ENCODE results near the gene NRBF2. TPM values are rescaled to one million over a fixed set of nuclear protein-coding genes. Genes with fewer than 3 reads are reported as not detected.

The NRBF2 gene
- total and polyA plus RNA-seq, 2 experiments from 2014 or later: 35.6 to 44.5 TPM

- no peaks in the 10 kb centered on the region for H3K9me2 ChIP-seq (replicated peaks; ENCODE audit: insufficient read depth)
- H3K9me3 ChIP-seq (ENCODE audit: low read depth): no peaks in the 10 kb centered on the region
- no peak overlapping the region for H3K4me2 ChIP-seq
- no peaks in the 10 kb centered on the region for H3K27me3 ChIP-seq
- no peaks in the 10 kb centered on the region for H3K36me3 ChIP-seq (replicated peaks; ENCODE audit: insufficient read depth, low read depth)
- no peaks in the 10 kb centered on the region for H3K4me1 ChIP-seq (ENCODE audit: insufficient read depth)
- H4K20me1 ChIP-seq (ENCODE audit: insufficient read depth, poor library complexity, severe bottlenecking): no peaks in the 10 kb centered on the region
- no peak for DNase-seq (ENCODE audit: low spot score)
- 90% methylated on average over 3 of the region's 3 CpGs for WGBS (ENCODE audit: low lambda C conversion rate, missing lambda C conversion rate)
- TF ChIP-seq EZH2 (IDR thresholded peaks at IDR 0.05; ENCODE audit: borderline replicate concordance) (no peak), CTCF (IDR thresholded peaks at IDR 0.05; ENCODE audit: poor library complexity) (no peak), EZH2phosphoT487 (IDR thresholded peaks at IDR 0.05; ENCODE audit: low read depth, severe bottlenecking, unreplicated experiment) (no peak)
- no peaks in the 10 kb centered on the region for H3K79me2 ChIP-seq
- no peak overlapping the region for H2AFZ ChIP-seq
- no peak overlapping the region for H3K27ac ChIP-seq
- H3K4me3 ChIP-seq: no peak overlapping the region
These were observed 16.6 kb upstream of the NRBF2 start for GRCh38 chr10:63116452-63117072.

- Histone ChIP-seq H3K79me2 (no peaks in the 10 kb centered on the region), H4K20me1 (ENCODE audit: insufficient read depth, poor library complexity, severe bottlenecking) (no peaks in the 10 kb centered on the region), H3K4me3 (no peak overlapping the region), H3K4me1 (ENCODE audit: insufficient read depth) (no peaks in the 10 kb centered on the region), H3K9me2 (replicated peaks; ENCODE audit: insufficient read depth) (no peaks in the 10 kb centered on the region), H3K9me3 (ENCODE audit: low read depth) (no peaks in the 10 kb centered on the region), H3K27me3 (no peaks in the 10 kb centered on the region), H3K36me3 (replicated peaks; ENCODE audit: insufficient read depth, low read depth) (no peaks in the 10 kb centered on the region), H3K4me2 (no peak overlapping the region), H3K27ac (no peak overlapping the region), H2AFZ (no peak overlapping the region)
- no peak for TF ChIP-seq EZH2 (IDR thresholded peaks at IDR 0.05; ENCODE audit: borderline replicate concordance)
- no peak for TF ChIP-seq CTCF (IDR thresholded peaks at IDR 0.05; ENCODE audit: poor library complexity)
- TF ChIP-seq EZH2phosphoT487 (IDR thresholded peaks at IDR 0.05; ENCODE audit: low read depth, severe bottlenecking, unreplicated experiment): no peak
- DNase-seq (ENCODE audit: low spot score): no peak
These were observed 14.1 kb upstream of the NRBF2 start for GRCh38 chr10:63119041-63119440.

- no peak overlapping the region for H3K4me3 ChIP-seq
- no peak for DNase-seq (ENCODE audit: low spot score)
- no peaks in the 10 kb centered on the region for H3K36me3 ChIP-seq (replicated peaks; ENCODE audit: insufficient read depth, low read depth)
- H3K9me2 ChIP-seq (replicated peaks; ENCODE audit: insufficient read depth): no peaks in the 10 kb centered on the region
- H4K20me1 ChIP-seq (ENCODE audit: insufficient read depth, poor library complexity, severe bottlenecking): no peaks in the 10 kb centered on the region
- no peaks in the 10 kb centered on the region for H3K4me1 ChIP-seq (ENCODE audit: insufficient read depth)
- no peaks in the 10 kb centered on the region for H3K9me3 ChIP-seq (ENCODE audit: low read depth)
- H3K79me2 ChIP-seq: no peaks in the 10 kb centered on the region
- H3K4me2 ChIP-seq: no peak overlapping the region
- no peak overlapping the region for H3K27ac ChIP-seq
- H2AFZ ChIP-seq: no peak overlapping the region
- no peak for TF ChIP-seq EZH2 (IDR thresholded peaks at IDR 0.05; ENCODE audit: borderline replicate concordance)
- TF ChIP-seq EZH2phosphoT487 (IDR thresholded peaks at IDR 0.05; ENCODE audit: low read depth, severe bottlenecking, unreplicated experiment): no peak
- TF ChIP-seq CTCF (IDR thresholded peaks at IDR 0.05; ENCODE audit: poor library complexity): no peak
- H3K27me3 ChIP-seq: no peaks in the 10 kb centered on the region
These were observed 12.6 kb upstream of the NRBF2 start for GRCh38 chr10:63120554-63120953.
